HEK293 (cell line): ENCODE data around the gene SLC2A6.

Experiments used
- CTCF ChIA-PET: fragments of 350-600 bp; formaldehyde crosslinking; extraction: SDS; loops from one replicate; lab custom pipeline; 2021; ENCODE audit warnings: antibody characterized with exemption; lab: Yijun Ruan, JAX
- POLR2A ChIA-PET: fragments of 300-600 bp; formaldehyde crosslinking; extraction: SDS; loops from one replicate; lab custom pipeline; 2020; ENCODE audit warnings: antibody characterized with exemption, inconsistent platforms; lab: Yijun Ruan, JAX
- H3K27ac ChIP-seq: fragments of 200-500 bp; sonication (Bioruptor generic); 2 replicates; pipeline ENCODE4 v1.5.1; 2014; ENCODE audit warnings: low read depth, low read length, control low read depth, inconsistent platforms; ENCODE audit errors: extremely low read depth
- H3K36me3 ChIP-seq, 2 experiments: fragments of 200-500 bp in 1 of 2; sonication (Bioruptor generic) in 1 of 2; 1 replicate in 1 of 2; 2 replicates in 1 of 2; pipeline ENCODE4 v1.5.1; 2014 to 2017; ENCODE audit warnings: inconsistent platforms in 2 of 2, low read length in 2 of 2; ENCODE audit not compliant: control insufficient read depth in 2 of 2, insufficient read depth in 1 of 2
- H3K4me1 ChIP-seq: fragments of 200-500 bp; sonication (Bioruptor generic); 2 replicates; pipeline ENCODE4 v1.5.1; 2014; ENCODE audit warnings: mild to moderate bottlenecking, low read length, inconsistent platforms; ENCODE audit not compliant: control insufficient read depth, insufficient read depth
- H3K4me3 ChIP-seq: 2 replicates; pipeline ENCODE4 v1.5.1; 2011; ENCODE audit warnings: low read depth, mild to moderate bottlenecking, control low read depth, low read length, moderate library complexity
- H3K9me3 ChIP-seq: fragments of 200-500 bp; sonication (Bioruptor generic); 2 replicates; pipeline ENCODE4 v1.5.1; 2014; ENCODE audit warnings: low read depth, low read length, inconsistent platforms; ENCODE audit not compliant: control insufficient read depth, insufficient read depth
- GLIS1 ChIP-seq: fragments of 450-650 bp; formaldehyde crosslinking; IDR thresholded peaks from 2 replicates; pipeline ENCODE4 v1.5.1; 2016; ENCODE audit warnings: missing biosample characterization, missing genetic modification characterization
- GLIS2 ChIP-seq: fragments of 450-650 bp; formaldehyde crosslinking; IDR thresholded peaks from 2 replicates; pipeline ENCODE4 v1.5.1; 2016; ENCODE audit warnings: missing biosample characterization, missing genetic modification characterization
- SETDB1 ChIP-seq: IDR thresholded peaks from one replicate; pipeline ENCODE4 v1.6.1; 2017; ENCODE audit warnings: mild to moderate bottlenecking, low read length, moderate library complexity, mixed read lengths; ENCODE audit not compliant: insufficient read length
- ZIC2 ChIP-seq: fragments of 450-650 bp; formaldehyde crosslinking; IDR thresholded peaks from 2 replicates; pipeline ENCODE4 v1.5.1; 2016; ENCODE audit warnings: missing biosample characterization, missing genetic modification characterization
- ZNF202 ChIP-seq: fragments of 450-650 bp; formaldehyde crosslinking; IDR thresholded peaks from 2 replicates; pipeline ENCODE4 v1.5.1; 2016; ENCODE audit warnings: missing biosample characterization, missing genetic modification characterization, borderline replicate concordance
- ZNF510 ChIP-seq: fragments of 450-650 bp; formaldehyde crosslinking; IDR thresholded peaks from 2 replicates; pipeline ENCODE4 v1.5.1; 2018; ENCODE audit warnings: mild to moderate bottlenecking, missing genetic modification characterization, missing biosample characterization; ENCODE audit not compliant: insufficient replicate concordance
- ZNF664 ChIP-seq: fragments of 450-650 bp; formaldehyde crosslinking; IDR thresholded peaks from 2 replicates; pipeline ENCODE4 v1.5.1; 2016; ENCODE audit warnings: missing biosample characterization, missing genetic modification characterization
- ZSCAN23 ChIP-seq: fragments of 450-650 bp; formaldehyde crosslinking; IDR thresholded peaks from 2 replicates; pipeline ENCODE4 v1.5.1; 2016; ENCODE audit warnings: missing biosample characterization, missing genetic modification characterization
- ZSCAN30 ChIP-seq: fragments of 450-650 bp; IDR thresholded peaks from 2 replicates; pipeline ENCODE4 v1.5.1; 2018; ENCODE audit warnings: missing biosample characterization, mild to moderate bottlenecking, missing genetic modification characterization, moderate library complexity
- ZSCAN4 ChIP-seq: fragments of 450-650 bp; formaldehyde crosslinking; IDR thresholded peaks from 2 replicates; pipeline ENCODE4 v1.5.1; 2017; ENCODE audit warnings: missing biosample characterization, missing genetic modification characterization
- TF ChIP-seq, protein P1 (sequence below): fragments of 450-650 bp; formaldehyde crosslinking; IDR thresholded peaks from 2 replicates; pipeline ENCODE4 v1.5.1; 2016; ENCODE audit warnings: missing biosample characterization, missing genetic modification characterization, borderline replicate concordance

Gene SLC2A6

GRCh38 chr9:133483611-133484010, 4.7 kb upstream of the SLC2A6 start:
- TF ChIP-seq ZIC2 (tag by site-specific recombination) = peak; percentile 16; the same call in 1 of the 2 replicates
- TF ChIP-seq ZNF202 (tag by site-specific recombination) = no peak
- no peak for TF ChIP-seq ZNF510 (tag by site-specific recombination)
- no peak for TF ChIP-seq ZSCAN4 (tag by site-specific recombination)
- Histone ChIP-seq H3K27ac (no peak overlapping the region), H3K4me1 (no peaks in the 10 kb centered on the region), H3K9me3 (no peaks in the 10 kb centered on the region), H3K4me3 (no peak overlapping the region), H3K36me3 (no peaks in the 10 kb centered on the region)
- ChIA-PET CTCF (interaction anchor here (0.6 to 2.3 kb wide), 12 partner anchors 9 to 581 kb away, joined by 3 to 8 read pairs (median 4); no protein-coding TSS in a partner anchor), POLR2A (interaction anchor here (0.7 kb wide), 1 partner anchor 40 kb away, joined by 4 read pairs; no protein-coding TSS in a partner anchor)

DNA sequence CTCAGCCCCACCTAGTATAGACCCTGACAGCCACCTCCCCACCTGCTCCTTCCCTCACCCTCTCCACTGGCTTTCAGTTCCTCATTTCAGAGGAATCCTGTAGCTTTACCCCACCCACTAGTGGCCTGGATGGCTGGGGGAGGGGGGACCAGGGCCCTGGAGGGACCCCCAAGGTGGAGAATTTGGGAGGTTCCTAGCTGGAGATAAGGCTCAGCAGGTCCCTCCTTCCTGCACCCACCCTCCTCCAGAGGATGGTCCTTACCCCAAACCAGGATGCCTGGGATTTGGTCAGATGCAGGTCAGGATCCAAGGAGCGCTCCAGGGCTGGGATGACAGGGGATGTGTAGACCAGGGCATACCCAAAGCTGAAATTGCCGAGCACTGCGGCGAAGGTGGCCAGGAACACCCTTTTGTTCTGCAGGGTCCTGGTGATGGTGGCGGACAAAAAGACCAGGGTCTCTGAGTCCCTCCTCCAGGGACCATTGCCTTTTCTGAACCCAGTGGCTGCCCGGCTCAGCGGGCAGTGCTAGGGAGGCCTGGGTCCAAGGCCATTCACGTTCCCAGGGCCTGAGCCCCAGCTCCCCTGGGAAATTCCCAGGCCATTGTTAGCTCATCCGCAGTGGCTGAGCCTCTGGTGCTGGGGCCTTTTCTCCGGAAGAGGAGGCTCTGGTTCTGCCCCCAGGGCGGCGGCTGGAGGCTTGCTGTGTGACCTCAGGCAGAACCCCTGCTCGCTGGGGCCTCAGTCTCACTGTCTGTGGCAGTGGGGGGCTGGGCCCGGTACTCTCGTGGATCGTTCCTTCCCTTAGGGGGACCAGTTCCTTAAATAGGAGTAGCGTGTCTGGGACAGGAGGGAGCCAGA, 678 bp downstream of the SLC2A6 start:
- Histone ChIP-seq H3K9me3 (no peaks in the 10 kb centered on the region), H3K4me1 (no peaks in the 10 kb centered on the region), H3K27ac (no peak overlapping the region; the same call in 1 of the 2 replicates), H3K36me3 (peaks cover 0 to 36% of the 10 kb centered on the region in 2 experiments; a peak in 1 of 3 replicates), H3K4me3 (peak overlapping the region; percentile 52)
- ChIA-PET POLR2A (interaction anchor here (0.8 to 3.3 kb wide), 7 partner anchors 10 to 130 kb away, joined by 3 to 12 read pairs (median 4); partner anchors contain the start of genes CACFD1, MED22 and RPL7A), CTCF (interaction anchor here (0.6 to 3.4 kb wide), 4 partner anchors 8 to 832 kb away, joined by 3 to 15 read pairs (median 4); partner anchors contain the start of genes SURF1 and SURF2)
- no peak for TF ChIP-seq ZSCAN23
- peak; percentile 37; the same call in 1 of the 2 replicates for TF ChIP-seq GLIS1 (tag by site-specific recombination)
- TF ChIP-seq GLIS2 (tag by site-specific recombination) = peak; percentile 29; the same call in 1 of the 2 replicates
- TF ChIP-seq, protein P1, sequence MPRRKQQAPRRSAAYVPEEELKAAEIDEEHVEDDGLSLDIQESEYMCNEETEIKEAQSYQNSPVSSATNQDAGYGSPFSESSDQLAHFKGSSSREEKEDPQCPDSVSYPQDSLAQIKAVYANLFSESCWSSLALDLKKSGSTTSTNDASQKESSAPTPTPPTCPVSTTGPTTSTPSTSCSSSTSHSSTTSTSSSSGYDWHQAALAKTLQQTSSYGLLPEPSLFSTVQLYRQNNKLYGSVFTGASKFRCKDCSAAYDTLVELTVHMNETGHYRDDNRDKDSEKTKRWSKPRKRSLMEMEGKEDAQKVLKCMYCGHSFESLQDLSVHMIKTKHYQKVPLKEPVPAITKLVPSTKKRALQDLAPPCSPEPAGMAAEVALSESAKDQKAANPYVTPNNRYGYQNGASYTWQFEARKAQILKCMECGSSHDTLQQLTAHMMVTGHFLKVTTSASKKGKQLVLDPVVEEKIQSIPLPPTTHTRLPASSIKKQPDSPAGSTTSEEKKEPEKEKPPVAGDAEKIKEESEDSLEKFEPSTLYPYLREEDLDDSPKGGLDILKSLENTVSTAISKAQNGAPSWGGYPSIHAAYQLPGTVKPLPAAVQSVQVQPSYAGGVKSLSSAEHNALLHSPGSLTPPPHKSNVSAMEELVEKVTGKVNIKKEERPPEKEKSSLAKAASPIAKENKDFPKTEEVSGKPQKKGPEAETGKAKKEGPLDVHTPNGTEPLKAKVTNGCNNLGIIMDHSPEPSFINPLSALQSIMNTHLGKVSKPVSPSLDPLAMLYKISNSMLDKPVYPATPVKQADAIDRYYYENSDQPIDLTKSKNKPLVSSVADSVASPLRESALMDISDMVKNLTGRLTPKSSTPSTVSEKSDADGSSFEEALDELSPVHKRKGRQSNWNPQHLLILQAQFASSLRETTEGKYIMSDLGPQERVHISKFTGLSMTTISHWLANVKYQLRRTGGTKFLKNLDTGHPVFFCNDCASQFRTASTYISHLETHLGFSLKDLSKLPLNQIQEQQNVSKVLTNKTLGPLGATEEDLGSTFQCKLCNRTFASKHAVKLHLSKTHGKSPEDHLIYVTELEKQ (tag by site-specific recombination) = no peak
- 0 out of 2 replicates have a peak, but pooled peaks have one; percentile 36 for TF ChIP-seq ZSCAN30 (tag by site-specific recombination)
- peak; percentile 66 for TF ChIP-seq ZIC2 (tag by site-specific recombination)

DNA sequence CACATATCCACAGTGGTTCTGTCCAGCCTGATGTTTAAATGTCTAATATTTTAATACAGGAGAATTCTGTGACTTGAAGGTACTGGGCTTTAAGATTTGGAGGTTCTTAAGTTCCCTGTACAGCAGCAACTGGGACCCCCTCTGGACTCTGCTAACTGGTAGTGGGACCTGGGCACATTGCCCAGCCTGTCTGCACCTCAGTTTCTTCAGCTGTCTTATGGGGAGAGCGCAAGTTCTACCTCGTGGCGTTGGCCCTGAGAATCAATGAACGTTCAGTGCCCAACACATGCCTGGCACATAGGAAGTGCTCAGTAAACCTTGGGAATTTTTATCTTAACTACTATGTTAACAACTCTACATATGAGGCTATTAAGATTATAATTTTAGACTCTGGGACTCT, 1.4 kb downstream of the SLC2A6 start:
- H3K4me1 ChIP-seq = no peaks in the 10 kb centered on the region
- CTCF ChIA-PET = interaction anchor here (0.6 to 3.4 kb wide), 2 partner anchors 9 to 317 kb away, joined by 4 to 15 read pairs; no protein-coding TSS in a partner anchor
- TF ChIP-seq SETDB1 = no peak
- TF ChIP-seq ZNF664 (tag by site-specific recombination) = peak; percentile 90
- POLR2A ChIA-PET = interaction anchor here (1.1 to 3.3 kb wide), 4 partner anchors 9 to 129 kb away, joined by 3 to 12 read pairs (median 10); partner anchors contain the start of genes CACFD1, MED22 and RPL7A
- no peak overlapping the region for H3K4me3 ChIP-seq
- no peaks in the 10 kb centered on the region for H3K9me3 ChIP-seq
- peaks cover 0 to 40% of the 10 kb centered on the region in 2 experiments; a peak in 1 of 3 replicates for H3K36me3 ChIP-seq
- H3K27ac ChIP-seq = no peak overlapping the region
